Measurements from ENCODE around the gene NR6A1. TPM values are rescaled to one million over a fixed set of nuclear protein-coding genes. Genes with fewer than 3 reads are reported as not detected.

The NR6A1 gene
- total RNA-seq, 1 experiment from 2014 or later: 0.77 TPM

DNA sequence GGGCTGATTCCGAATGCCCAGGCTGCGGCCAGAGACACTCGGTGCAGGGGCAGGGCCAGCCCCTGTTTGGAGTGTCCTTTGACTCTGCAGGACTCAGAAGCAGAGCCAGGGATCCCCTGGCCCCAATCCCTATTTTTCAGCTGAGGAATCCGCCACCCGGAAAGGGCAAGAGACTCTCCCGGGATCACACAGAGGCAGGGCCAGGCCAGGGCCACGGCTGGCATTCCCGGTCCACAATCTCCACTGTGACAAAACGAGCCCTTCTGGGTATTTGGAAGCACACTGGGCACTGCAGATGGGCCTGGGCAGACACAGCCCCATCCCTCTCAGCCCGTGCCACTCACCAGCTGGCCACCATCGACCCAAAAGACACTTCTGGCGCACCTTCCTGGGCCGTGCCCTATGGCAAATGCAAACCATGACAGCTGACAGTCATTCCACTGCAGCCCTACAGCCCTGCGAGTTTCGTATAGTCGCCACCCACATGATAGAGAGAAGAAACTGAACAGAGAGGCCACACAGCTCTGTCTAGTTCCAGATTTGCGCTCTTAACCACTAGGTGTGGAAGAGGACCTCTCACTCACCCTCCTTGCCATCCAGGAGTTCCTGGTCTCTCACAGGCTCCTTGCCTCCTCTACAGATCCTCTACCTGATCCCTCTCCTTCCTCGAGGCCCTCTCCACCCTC, 277.2 kb downstream of the NR6A1 start:
- intact Hi-C loops (cut with micrococcal nuclease): no loop called here
- no TSS peak for BruUV-seq (replicated peaks)
- H3K27me3 ChIP-seq (ENCODE audit: low read length): no peaks in the 10 kb centered on the region
- H3K4me3 ChIP-seq (ENCODE audit: low read length): no peak overlapping the region
- no peak for DNase-seq
- TF ChIP-seq, protein P1, sequence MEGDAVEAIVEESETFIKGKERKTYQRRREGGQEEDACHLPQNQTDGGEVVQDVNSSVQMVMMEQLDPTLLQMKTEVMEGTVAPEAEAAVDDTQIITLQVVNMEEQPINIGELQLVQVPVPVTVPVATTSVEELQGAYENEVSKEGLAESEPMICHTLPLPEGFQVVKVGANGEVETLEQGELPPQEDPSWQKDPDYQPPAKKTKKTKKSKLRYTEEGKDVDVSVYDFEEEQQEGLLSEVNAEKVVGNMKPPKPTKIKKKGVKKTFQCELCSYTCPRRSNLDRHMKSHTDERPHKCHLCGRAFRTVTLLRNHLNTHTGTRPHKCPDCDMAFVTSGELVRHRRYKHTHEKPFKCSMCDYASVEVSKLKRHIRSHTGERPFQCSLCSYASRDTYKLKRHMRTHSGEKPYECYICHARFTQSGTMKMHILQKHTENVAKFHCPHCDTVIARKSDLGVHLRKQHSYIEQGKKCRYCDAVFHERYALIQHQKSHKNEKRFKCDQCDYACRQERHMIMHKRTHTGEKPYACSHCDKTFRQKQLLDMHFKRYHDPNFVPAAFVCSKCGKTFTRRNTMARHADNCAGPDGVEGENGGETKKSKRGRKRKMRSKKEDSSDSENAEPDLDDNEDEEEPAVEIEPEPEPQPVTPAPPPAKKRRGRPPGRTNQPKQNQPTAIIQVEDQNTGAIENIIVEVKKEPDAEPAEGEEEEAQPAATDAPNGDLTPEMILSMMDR (conservative IDR thresholded peaks at IDR 0.05; ENCODE audit: low read depth, low read length): no peak
- no peak for TF ChIP-seq EZH2phosphoT487 (IDR thresholded peaks at IDR 0.05; ENCODE audit: borderline replicate concordance, low read length)
- no peak for TF ChIP-seq EZH2 (IDR thresholded peaks at IDR 0.05; ENCODE audit: low read length, unreplicated experiment)
- H3K9me2 ChIP-seq (replicated peaks; ENCODE audit: low read length): no peaks in the 10 kb centered on the region
- no peaks in the 10 kb centered on the region for H3K36me3 ChIP-seq (ENCODE audit: low read depth, low read length)
- no peak overlapping the region for H3K4me2 ChIP-seq (ENCODE audit: low read length)
- no peaks in the 10 kb centered on the region for H3K9me3 ChIP-seq (ENCODE audit: low read length)
- H3K79me2 ChIP-seq (ENCODE audit: low read length): no peaks in the 10 kb centered on the region
- H2AFZ ChIP-seq (ENCODE audit: low read length): no peak overlapping the region
- H3F3A ChIP-seq (ENCODE audit: low read length, unreplicated experiment): no peaks in the 10 kb centered on the region
- CTCF ChIA-PET: interaction anchor here (0.6 kb wide), 1 partner anchor 36 kb away, joined by 3 read pairs; no protein-coding TSS in a partner anchor
- no peak for ATAC-seq
- H3K9ac ChIP-seq (ENCODE audit: low read length): no peak overlapping the region
- H4K20me1 ChIP-seq (ENCODE audit: low read length): no peaks in the 10 kb centered on the region
- no peaks in the 10 kb centered on the region for H3K4me1 ChIP-seq (ENCODE audit: insufficient read depth, low read length)
- H3K27ac ChIP-seq (ENCODE audit: low read length): no peak overlapping the region
- POLR2A ChIA-PET (ENCODE audit: unreplicated experiment): no interaction called here

DNA sequence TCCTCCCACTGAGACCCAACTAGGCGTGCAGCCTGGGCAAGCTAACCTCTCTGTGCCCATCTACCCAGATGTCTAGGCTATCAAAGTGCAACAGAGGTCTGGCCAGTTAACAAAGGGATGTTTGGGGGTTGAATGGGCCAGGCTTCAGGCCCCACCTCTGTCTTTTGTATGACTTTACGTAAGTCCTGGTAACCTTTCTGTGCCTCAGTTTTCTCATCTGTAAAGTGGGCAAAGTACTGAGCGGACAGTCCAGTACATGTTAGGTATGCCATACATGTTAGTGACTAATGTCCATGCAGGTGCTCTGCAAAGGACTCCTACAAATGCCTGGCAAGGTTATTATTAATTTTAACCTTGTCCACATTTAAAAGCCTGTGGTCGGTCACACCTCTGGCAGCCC, 277.9 kb downstream of the NR6A1 start:
- POLR2A ChIA-PET (ENCODE audit: unreplicated experiment): no interaction called here
- CTCF ChIA-PET: no interaction called here

DNA sequence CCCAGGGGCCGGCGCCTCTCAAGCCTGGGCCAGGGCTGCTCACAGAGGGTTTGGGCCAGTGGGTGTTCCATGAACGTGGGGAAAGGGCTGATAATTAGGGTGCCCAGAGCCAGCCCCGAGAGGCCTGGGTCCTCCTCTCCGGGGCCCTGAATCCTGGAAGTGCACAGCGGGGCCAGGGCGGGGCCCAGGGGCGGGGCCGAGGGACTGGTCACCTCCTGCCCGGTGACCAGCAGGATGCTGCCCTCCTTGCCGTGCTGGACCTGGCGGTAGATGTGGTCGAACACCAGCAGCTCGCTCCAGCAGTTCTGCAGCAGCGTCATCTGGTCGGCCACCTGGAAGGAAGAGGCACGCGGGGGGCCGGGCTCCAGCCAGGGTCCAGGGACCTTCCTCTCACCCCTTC, 278.3 kb downstream of the NR6A1 start:
- BruUV-seq (replicated peaks): no TSS peak
- no peaks in the 10 kb centered on the region for H3K9me3 ChIP-seq (ENCODE audit: low read length)
- CTCF ChIA-PET: no interaction called here

More for the DNA sequence above, 277.9 kb downstream of the NR6A1 start:
- no peak for DNase-seq
- Histone ChIP-seq H3K9ac (ENCODE audit: low read length) (no peak overlapping the region), H3K36me3 (ENCODE audit: low read depth, low read length) (no peaks in the 10 kb centered on the region), H3K4me3 (ENCODE audit: low read length) (no peak overlapping the region), H3K9me3 (ENCODE audit: low read length) (no peaks in the 10 kb centered on the region), H3F3A (ENCODE audit: low read length, unreplicated experiment) (no peaks in the 10 kb centered on the region), H4K20me1 (ENCODE audit: low read length) (no peaks in the 10 kb centered on the region), H3K79me2 (ENCODE audit: low read length) (no peaks in the 10 kb centered on the region), H3K9me2 (replicated peaks; ENCODE audit: low read length) (no peaks in the 10 kb centered on the region), H3K27ac (ENCODE audit: low read length) (no peak overlapping the region), H3K27me3 (ENCODE audit: low read length) (no peaks in the 10 kb centered on the region), H3K4me1 (ENCODE audit: insufficient read depth, low read length) (no peaks in the 10 kb centered on the region), H3K4me2 (ENCODE audit: low read length) (no peak overlapping the region), H2AFZ (ENCODE audit: low read length) (no peak overlapping the region)
- intact Hi-C loops (cut with micrococcal nuclease): no loop called here
- no TSS peak for BruUV-seq (replicated peaks)
- TF ChIP-seq, protein P1 (conservative IDR thresholded peaks at IDR 0.05; ENCODE audit: low read depth, low read length): no peak
- TF ChIP-seq EZH2 (IDR thresholded peaks at IDR 0.05; ENCODE audit: low read length, unreplicated experiment) (no peak), EZH2phosphoT487 (IDR thresholded peaks at IDR 0.05; ENCODE audit: borderline replicate concordance, low read length) (no peak)
- ATAC-seq: no peak

More for the DNA sequence above, 278.3 kb downstream of the NR6A1 start:
- H3K4me3 ChIP-seq (ENCODE audit: low read length): no peak overlapping the region
- H3K9ac ChIP-seq (ENCODE audit: low read length): no peak overlapping the region
- TF ChIP-seq EZH2 (IDR thresholded peaks at IDR 0.05; ENCODE audit: low read length, unreplicated experiment) (no peak), EZH2phosphoT487 (IDR thresholded peaks at IDR 0.05; ENCODE audit: borderline replicate concordance, low read length) (no peak)
- TF ChIP-seq, protein P1 (conservative IDR thresholded peaks at IDR 0.05; ENCODE audit: low read depth, low read length): no peak
- H3K79me2 ChIP-seq (ENCODE audit: low read length): no peaks in the 10 kb centered on the region
- H3F3A ChIP-seq (ENCODE audit: low read length, unreplicated experiment): no peaks in the 10 kb centered on the region
- no peaks in the 10 kb centered on the region for H3K9me2 ChIP-seq (replicated peaks; ENCODE audit: low read length)
- no peak overlapping the region for H3K4me2 ChIP-seq (ENCODE audit: low read length)
- H3K27me3 ChIP-seq (ENCODE audit: low read length): no peaks in the 10 kb centered on the region
- POLR2A ChIA-PET (ENCODE audit: unreplicated experiment): no interaction called here
- H3K27ac ChIP-seq (ENCODE audit: low read length): no peak overlapping the region
- no peaks in the 10 kb centered on the region for H3K4me1 ChIP-seq (ENCODE audit: insufficient read depth, low read length)
- intact Hi-C loops (cut with micrococcal nuclease): no loop called here
- no peak overlapping the region for H2AFZ ChIP-seq (ENCODE audit: low read length)
- no peaks in the 10 kb centered on the region for H3K36me3 ChIP-seq (ENCODE audit: low read depth, low read length)
- no peaks in the 10 kb centered on the region for H4K20me1 ChIP-seq (ENCODE audit: low read length)
- ATAC-seq (no peak), DNase-seq (no peak)
